Measurements from ENCODE around the gene ICAM5.

GRCh38 chr19:10268071-10268470, 21.7 kb upstream of the ICAM5 start:
- TF ChIP-seq REST (IDR thresholded peaks at IDR 0.05; ENCODE audit: insufficient read depth in 1 of 2, low read depth in 2 of 2, low read length in 2 of 2): no peak
- no peak for TF ChIP-seq POLR2AphosphoS5 (IDR thresholded peaks at IDR 0.05; ENCODE audit: low read depth, low read length)
- no peak for TF ChIP-seq SIN3A (IDR thresholded peaks at IDR 0.05; ENCODE audit: borderline replicate concordance, insufficient read depth, low read length)
- no peak for TF ChIP-seq TAF1 (IDR thresholded peaks at IDR 0.05; ENCODE audit: borderline replicate concordance, insufficient read depth, low read length)

Measured in PFSK-1 (cell line).